22Rv1 (cell line): ENCODE measurements around the gene PARD3.

Experiments used
- ZFX ChIP-seq: fragments of 450-650 bp; IDR thresholded peaks from 2 replicates; pipeline ENCODE4 v1.6.1; 2017; ENCODE audit warnings: antibody characterized with exemption, borderline replicate concordance
- TF ChIP-seq, protein P1 (sequence below): fragments of 450-650 bp; IDR thresholded peaks from 2 replicates; pipeline ENCODE4 v1.5.1; 2017; ENCODE audit warnings: mild to moderate bottlenecking

DNA sequence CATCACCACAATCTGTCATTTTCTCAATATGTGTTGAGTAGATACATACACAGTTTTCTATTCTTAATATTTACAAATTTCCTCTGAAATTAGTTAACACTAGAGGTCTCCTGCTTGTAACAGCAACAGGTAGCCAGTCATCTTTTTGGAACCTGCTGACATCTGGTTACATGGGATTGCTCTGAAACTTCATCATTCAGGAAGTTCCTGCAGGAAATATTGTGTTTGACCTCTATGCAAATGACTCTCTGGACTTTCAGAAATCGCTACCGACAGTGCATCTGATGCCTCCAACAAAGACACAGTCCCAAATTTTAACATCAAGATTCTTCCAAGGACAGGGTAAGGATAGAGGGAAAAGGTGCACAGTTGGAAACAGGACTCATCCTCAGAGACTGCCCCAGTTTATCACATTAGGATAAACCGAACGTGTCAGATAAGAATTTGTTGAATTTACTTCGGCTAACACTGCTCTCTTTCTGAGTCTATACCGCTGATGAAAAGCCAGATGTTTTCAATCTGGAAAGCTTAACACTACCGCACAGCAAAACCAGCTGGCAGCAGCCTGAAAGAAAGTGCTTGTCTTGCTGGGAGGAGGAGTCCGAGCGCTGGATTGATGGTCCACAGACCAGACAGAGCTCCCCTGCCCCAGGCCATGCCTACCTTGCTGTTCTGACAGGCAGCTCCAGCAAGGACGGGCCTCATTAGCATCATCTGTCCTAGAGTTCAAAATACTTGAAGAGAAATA is 633.4 kb downstream of the PARD3 start:
- TF ChIP-seq, protein P1, sequence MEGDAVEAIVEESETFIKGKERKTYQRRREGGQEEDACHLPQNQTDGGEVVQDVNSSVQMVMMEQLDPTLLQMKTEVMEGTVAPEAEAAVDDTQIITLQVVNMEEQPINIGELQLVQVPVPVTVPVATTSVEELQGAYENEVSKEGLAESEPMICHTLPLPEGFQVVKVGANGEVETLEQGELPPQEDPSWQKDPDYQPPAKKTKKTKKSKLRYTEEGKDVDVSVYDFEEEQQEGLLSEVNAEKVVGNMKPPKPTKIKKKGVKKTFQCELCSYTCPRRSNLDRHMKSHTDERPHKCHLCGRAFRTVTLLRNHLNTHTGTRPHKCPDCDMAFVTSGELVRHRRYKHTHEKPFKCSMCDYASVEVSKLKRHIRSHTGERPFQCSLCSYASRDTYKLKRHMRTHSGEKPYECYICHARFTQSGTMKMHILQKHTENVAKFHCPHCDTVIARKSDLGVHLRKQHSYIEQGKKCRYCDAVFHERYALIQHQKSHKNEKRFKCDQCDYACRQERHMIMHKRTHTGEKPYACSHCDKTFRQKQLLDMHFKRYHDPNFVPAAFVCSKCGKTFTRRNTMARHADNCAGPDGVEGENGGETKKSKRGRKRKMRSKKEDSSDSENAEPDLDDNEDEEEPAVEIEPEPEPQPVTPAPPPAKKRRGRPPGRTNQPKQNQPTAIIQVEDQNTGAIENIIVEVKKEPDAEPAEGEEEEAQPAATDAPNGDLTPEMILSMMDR: no peak
- TF ChIP-seq ZFX: no peak
